Fibroblast of lung (primary cell): ENCODE data around the gene PGGHG. TPM values are rescaled to one million over a fixed set of nuclear protein-coding genes. Genes with fewer than 3 reads are reported as not detected.
"Not testable (repeated sequence)": the region's sequence is repeated elsewhere in the genome, so short reads cannot be mapped to it uniquely, and the experiment has no call there.

ENCODE experiments used
- DNase-seq, 2 donors: peaks; one replicate each; pipeline versions ENCODE4 v3.0.0 to v3.0.0-alpha.2; 2010; ENCODE audit warnings: low read depth in 2 of 2
- H2AFZ ChIP-seq: 2 replicates; pipeline ENCODE4 v1.5.1; 2012; ENCODE audit warnings: low read length, control low read depth, inconsistent platforms
- H3K27ac ChIP-seq: 2 replicates; pipeline ENCODE4 v1.5.1; 2011; ENCODE audit warnings: low read length, control low read depth; ENCODE audit not compliant: insufficient read depth
- H3K27me3 ChIP-seq: 2 replicates; pipeline ENCODE4 v1.5.1; 2011; ENCODE audit warnings: mild to moderate bottlenecking, low read length; ENCODE audit not compliant: control insufficient read depth, insufficient read depth
- H3K36me3 ChIP-seq: 2 replicates; pipeline ENCODE4 v1.5.1; 2011; ENCODE audit warnings: low read length; ENCODE audit not compliant: control insufficient read depth, insufficient read depth
- H3K4me1 ChIP-seq: 2 replicates; pipeline ENCODE4 v1.5.1; 2011; ENCODE audit warnings: low read length; ENCODE audit not compliant: control insufficient read depth, insufficient read depth; ENCODE audit errors: extremely low read depth
- H3K4me2 ChIP-seq: 2 replicates; pipeline ENCODE4 v1.5.1; 2011; ENCODE audit warnings: low read length, control low read depth; ENCODE audit not compliant: insufficient read depth; ENCODE audit errors: extremely low read depth
- H3K4me3 ChIP-seq, 4 experiments: fragments of 200-600 bp in 1 of 4; sonication (generic) in 1 of 4; replicated peaks in 1 of 4; 2 replicates each; pipeline ENCODE4 v1.5.1; 2011 to 2016; ENCODE audit warnings: low read length in 4 of 4, low read depth in 3 of 4, mild to moderate bottlenecking in 3 of 4, control low read depth in 2 of 4, inconsistent platforms in 1 of 4, mixed read lengths in 1 of 4; ENCODE audit not compliant: insufficient read depth in 1 of 4; ENCODE audit errors: control extremely low read depth in 1 of 4
- H3K79me2 ChIP-seq: 2 replicates; pipeline ENCODE4 v1.5.1; 2012; ENCODE audit warnings: mild to moderate bottlenecking, low read length, inconsistent platforms; ENCODE audit not compliant: control insufficient read depth, insufficient read depth
- H3K9ac ChIP-seq: 2 replicates; pipeline ENCODE4 v1.5.1; 2011; ENCODE audit warnings: mild to moderate bottlenecking, low read length, control low read depth; ENCODE audit not compliant: insufficient read depth
- H3K9me3 ChIP-seq: 2 replicates; pipeline ENCODE4 v1.5.1; 2012; ENCODE audit warnings: low read depth, low read length; ENCODE audit not compliant: control insufficient read depth, insufficient read depth
- H4K20me1 ChIP-seq: 2 replicates; pipeline ENCODE4 v1.5.1; 2011; ENCODE audit warnings: low read length; ENCODE audit not compliant: control insufficient read depth, insufficient read depth; ENCODE audit errors: extremely low read depth
- CTCF ChIP-seq, 2 donors: IDR thresholded peaks in 1 of 2; conservative IDR thresholded peaks in 1 of 2; 1 replicate in 1 of 2; 2 replicates in 1 of 2; pipeline ENCODE4 v1.5.1; 2011 to 2012; ENCODE audit warnings: low read length in 2 of 2, control low read depth in 1 of 2, inconsistent platforms in 1 of 2, low read depth in 1 of 2, mild to moderate bottlenecking in 1 of 2
- EZH2 ChIP-seq: IDR thresholded peaks from 2 replicates; pipeline ENCODE4 v1.5.1; 2012; ENCODE audit warnings: low read length, control low read depth, mild to moderate bottlenecking; ENCODE audit errors: missing control alignments
- polyA plus RNA-seq, 2 donors: library from polyadenylated mRNA; depleted of rRNA in 1 of 2; stranded (reverse) in 1 of 2; unstranded in 1 of 2; fragments of >200 nt; gene quantifications; 2 replicates each; pipeline ENCODE4 v1.2.1, GENCODE V29; 2011 to 2012; ENCODE audit warnings: missing spikeins in 1 of 2
- total RNA-seq: library from RNA; depleted of rRNA; stranded (reverse); fragments of >200 nt; gene quantifications from 2 replicates; pipeline ENCODE4 v1.2.1, GENCODE V29; 2014

Gene PGGHG
- total and polyA plus RNA-seq, 2 donors (not counting 1 experiment from before 2014, with no cell fraction given) = 4.6 to 8.4 TPM

GRCh38 chr11:312092-312816 is 23.3 kb downstream of the PGGHG start:
- Histone ChIP-seq H3K27me3 (no peaks in the 10 kb centered on the region), H3K4me3 (peak overlapping the region in 2 of 4 experiments; percentile 33 to 38), H3K79me2 (peaks cover 19% of the 10 kb centered on the region), H4K20me1 (no peaks in the 10 kb centered on the region), H2AFZ (no peak overlapping the region), H3K36me3 (no peaks in the 10 kb centered on the region), H3K9me3 (no peaks in the 10 kb centered on the region), H3K4me2 (peak overlapping the region; percentile 13), H3K9ac (no peak overlapping the region), H3K4me1 (peaks cover 10% of the 10 kb centered on the region), H3K27ac (peak overlapping the region; percentile 8)
- no peak for DNase-seq
- no peak for TF ChIP-seq CTCF (conservative IDR thresholded peaks at IDR 0.05 in 1 of 2, IDR thresholded peaks at IDR 0.05 in 1 of 2; ENCODE audit: low read depth in 1 of 2, low read length in 2 of 2)
- TF ChIP-seq EZH2 = no peak

DNA sequence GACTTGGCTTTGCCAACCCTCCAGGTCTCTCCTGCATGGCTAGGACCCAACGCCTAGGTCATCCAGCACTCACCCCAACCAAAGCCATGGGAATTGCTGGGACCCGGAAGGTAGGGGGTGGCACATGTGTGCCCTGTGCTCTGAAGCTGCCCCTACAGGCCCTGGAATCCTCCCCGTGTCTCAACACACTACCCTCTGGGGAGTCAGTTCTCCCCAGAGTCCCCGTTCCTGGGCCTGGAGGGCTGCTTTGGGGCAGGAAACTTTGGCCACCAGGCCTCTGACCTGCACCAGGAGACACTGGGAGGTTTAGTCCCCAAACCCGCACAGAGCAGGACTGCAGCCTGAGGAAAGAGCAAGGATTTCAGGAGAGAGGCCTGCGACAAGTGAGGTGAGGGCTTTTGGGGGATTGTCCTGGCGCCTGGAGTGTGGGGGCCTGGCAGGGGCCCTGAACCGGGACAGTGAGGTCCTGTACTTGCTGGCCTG is 24.4 kb downstream of the PGGHG start:
- Histone ChIP-seq H3K27ac (peak overlapping the region; percentile 50), H3K4me3 (peak overlapping the region in 1 of 4 experiments; percentile 64), H3K9ac (peak overlapping the region; percentile 7), H3K36me3 (no peaks in the 10 kb centered on the region), H3K27me3 (no peaks in the 10 kb centered on the region), H3K9me3 (no peaks in the 10 kb centered on the region), H2AFZ (no peak overlapping the region), H3K4me2 (peak overlapping the region; percentile 92), H4K20me1 (no peaks in the 10 kb centered on the region), H3K4me1 (peaks cover 10% of the 10 kb centered on the region), H3K79me2 (peaks cover 15% of the 10 kb centered on the region)
- TF ChIP-seq EZH2 (no peak), CTCF (conservative IDR thresholded peaks at IDR 0.05 in 1 of 2, IDR thresholded peaks at IDR 0.05 in 1 of 2; ENCODE audit: low read depth in 1 of 2, low read length in 2 of 2) (no peak)
- no peak for DNase-seq

GRCh38 chr11:313787-314553 is 25.0 kb downstream of the PGGHG start, which contains the start of gene IFITM1:
Gene IFITM1 (plus strand): TSS chr11:314040. CDS start chr11:314171, 131 bp downstream.
- DNase-seq = peak; percentile 68 to 86
- H3K4me3 ChIP-seq = peak within 1 kb of the TSS; percentile 45 to 79 (median 64)
- H3K4me1 ChIP-seq = peaks cover 10% of the 10 kb centered on the region
- peaks cover 11% of the 10 kb centered on the region for H3K79me2 ChIP-seq
- peak within 1 kb of the TSS; percentile 50 for H3K27ac ChIP-seq
- no peaks in the 10 kb centered on the region for H3K9me3 ChIP-seq
- H3K4me2 ChIP-seq = peak within 1 kb of the TSS; percentile 92
- no peaks in the 10 kb centered on the region for H3K27me3 ChIP-seq
- no peak within 1 kb of the TSS for H2AFZ ChIP-seq
- H4K20me1 ChIP-seq = no peaks in the 10 kb centered on the region
- TF ChIP-seq CTCF (conservative IDR thresholded peaks at IDR 0.05 in 1 of 2, IDR thresholded peaks at IDR 0.05 in 1 of 2; ENCODE audit: low read depth in 1 of 2, low read length in 2 of 2) (no peak), EZH2 (no peak)
- H3K9ac ChIP-seq = peak within 1 kb of the TSS; percentile 26
- H3K36me3 ChIP-seq = no peaks in the 10 kb centered on the region

DNA sequence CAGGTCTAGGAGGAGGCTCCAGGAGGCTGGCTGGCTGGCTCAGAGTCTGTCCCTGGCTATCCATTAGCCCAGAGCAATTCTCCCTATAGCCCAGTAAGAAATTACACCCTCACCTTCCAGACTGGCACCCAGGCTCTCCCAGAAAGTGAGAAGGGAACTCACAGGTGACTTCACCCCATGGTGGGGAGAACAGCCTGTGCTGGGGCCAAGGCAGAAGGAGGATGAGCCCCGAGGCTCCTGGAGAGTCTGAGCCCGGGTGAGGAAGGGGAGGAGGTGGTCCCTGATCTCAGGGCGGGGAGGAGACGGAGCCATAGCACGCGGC is 25.6 kb downstream of the PGGHG start:
- DNase-seq, H3K27ac ChIP-seq, H3K79me2 ChIP-seq, H4K20me1 ChIP-seq, H3K9ac ChIP-seq, H2AFZ ChIP-seq, H3K27me3 ChIP-seq, H3K36me3 ChIP-seq, H3K9me3 ChIP-seq: not testable (repeated sequence)
- H3K4me3 ChIP-seq = peak overlapping the region in 2 of 4 experiments; percentile 64 to 79
- H3K4me2 ChIP-seq = peak overlapping the region; percentile 92
- H3K4me1 ChIP-seq = peaks cover 10% of the 10 kb centered on the region
